ENCODE data around the gene UNC13D.

- TF ChIP-seq ZNF565 (CRISPR knock-in tag; conservative IDR thresholded peaks at IDR 0.05; ENCODE audit: low read depth) (no peak), CREB5 (CRISPR knock-in tag; IDR thresholded peaks at IDR 0.05; ENCODE audit: low read depth) (no peak), ESRRG (CRISPR knock-in tag; IDR thresholded peaks at IDR 0.05) (no peak)
Observed at GRCh38 chr17:75832164-75832651, 12.0 kb downstream of the UNC13D start.

Measured in SK-N-SH treated with all-trans-retinoic acid at 6 μM for 48 hours (cell line).